ENCODE data around the gene DNAAF1. TPM values are rescaled to one million over a fixed set of nuclear protein-coding genes. Genes with fewer than 3 reads are reported as not detected.

The DNAAF1 gene
- total RNA-seq, 1 donor from 2014 or later: not detected

GRCh38 chr16:84179612-84180320, 34.7 kb downstream of the DNAAF1 start:
- no peak for TF ChIP-seq CTCF (IDR thresholded peaks at IDR 0.05)

GRCh38 chr16:84180519-84181140, 35.5 kb downstream of the DNAAF1 start:
- Mint-ChIP-seq H3K9me3 (ENCODE audit: unreplicated experiment) (no peaks in the 10 kb centered on the region), H3K36me3 (ENCODE audit: unreplicated experiment) (peaks cover 14% of the 10 kb centered on the region), H3K4me1 (ENCODE audit: unreplicated experiment) (peaks cover 37% of the 10 kb centered on the region), H3K27me3 (ENCODE audit: unreplicated experiment) (no peaks in the 10 kb centered on the region), H3K27ac (ENCODE audit: unreplicated experiment) (no peak overlapping the region), H3K4me3 (ENCODE audit: unreplicated experiment) (no peak overlapping the region)
- no peak for DNase-seq (ENCODE audit: extremely low spot score, unreplicated experiment)
- no peak for TF ChIP-seq CTCF (IDR thresholded peaks at IDR 0.05)

More at GRCh38 chr16:84179612-84180320, 34.7 kb downstream of the DNAAF1 start:
- peaks cover 14% of the 10 kb centered on the region for H3K36me3 Mint-ChIP-seq (ENCODE audit: unreplicated experiment)
- H3K9me3 Mint-ChIP-seq (ENCODE audit: unreplicated experiment): no peaks in the 10 kb centered on the region
- H3K4me3 Mint-ChIP-seq (ENCODE audit: unreplicated experiment): no peak overlapping the region
- H3K4me1 Mint-ChIP-seq (ENCODE audit: unreplicated experiment): peaks cover 38% of the 10 kb centered on the region
- no peak for DNase-seq (ENCODE audit: extremely low spot score, unreplicated experiment)
- H3K27ac Mint-ChIP-seq (ENCODE audit: unreplicated experiment): no peak overlapping the region
- no peaks in the 10 kb centered on the region for H3K27me3 Mint-ChIP-seq (ENCODE audit: unreplicated experiment)

- H3K27ac Mint-ChIP-seq (ENCODE audit: unreplicated experiment): no peak overlapping the region
- DNase-seq (ENCODE audit: extremely low spot score, unreplicated experiment): no peak
- H3K36me3 Mint-ChIP-seq (ENCODE audit: unreplicated experiment): peaks cover 14% of the 10 kb centered on the region
- no peaks in the 10 kb centered on the region for H3K9me3 Mint-ChIP-seq (ENCODE audit: unreplicated experiment)
- no peaks in the 10 kb centered on the region for H3K27me3 Mint-ChIP-seq (ENCODE audit: unreplicated experiment)
- peaks cover 37% of the 10 kb centered on the region for H3K4me1 Mint-ChIP-seq (ENCODE audit: unreplicated experiment)
- TF ChIP-seq CTCF (IDR thresholded peaks at IDR 0.05): no peak
- no peak overlapping the region for H3K4me3 Mint-ChIP-seq (ENCODE audit: unreplicated experiment)
Measured at GRCh38 chr16:84181144-84181915, 36.2 kb downstream of the DNAAF1 start.

GRCh38 chr16:84182104-84182503, 37.0 kb downstream of the DNAAF1 start:
- H3K4me1 Mint-ChIP-seq (ENCODE audit: unreplicated experiment): peaks cover 31% of the 10 kb centered on the region
- no peak overlapping the region for H3K4me3 Mint-ChIP-seq (ENCODE audit: unreplicated experiment)
- H3K27me3 Mint-ChIP-seq (ENCODE audit: unreplicated experiment): no peaks in the 10 kb centered on the region
- no peaks in the 10 kb centered on the region for H3K9me3 Mint-ChIP-seq (ENCODE audit: unreplicated experiment)
- no peak for DNase-seq (ENCODE audit: extremely low spot score, unreplicated experiment)
- no peak overlapping the region for H3K27ac Mint-ChIP-seq (ENCODE audit: unreplicated experiment)
- H3K36me3 Mint-ChIP-seq (ENCODE audit: unreplicated experiment): peaks cover 14% of the 10 kb centered on the region
- no peak for TF ChIP-seq CTCF (IDR thresholded peaks at IDR 0.05)
